Neuronal stem cell (in vitro differentiated cells): ENCODE data around the gene SSR1.
A peak's percentile ranks its signal among the peaks of the same experiment; 100 is the strongest.
"Not testable (repeated sequence)": the region's sequence is repeated elsewhere in the genome, so short reads cannot be mapped to it uniquely, and the experiment has no call there.

Experiments
- DNase-seq: peaks from one replicate; pipeline ENCODE4 v3.0.0-alpha.2; 2013; ENCODE audit warnings: low spot score
- H2AFZ ChIP-seq: one replicate; pipeline ENCODE4 v1.6.1; 2013; ENCODE audit warnings: mild to moderate bottlenecking, low read length, inconsistent platforms
- H2AK5ac ChIP-seq: 2 replicates; pipeline ENCODE4 v1.6.1; 2013; ENCODE audit warnings: low read depth, mild to moderate bottlenecking, inconsistent platforms, low read length, moderate library complexity, mixed read lengths
- H2BK120ac ChIP-seq: 2 replicates; pipeline ENCODE4 v1.6.1; 2013; ENCODE audit warnings: low read depth, mild to moderate bottlenecking, inconsistent platforms, low read length, moderate library complexity, mixed read lengths
- H2BK12ac ChIP-seq: one replicate; pipeline ENCODE4 v1.6.1; 2013; ENCODE audit warnings: low read length, inconsistent platforms
- H2BK15ac ChIP-seq: 2 replicates; pipeline ENCODE4 v1.6.1; 2013; ENCODE audit warnings: mild to moderate bottlenecking, low read length, inconsistent platforms, mixed read lengths
- H2BK5ac ChIP-seq: one replicate; pipeline ENCODE4 v1.6.1; 2013; ENCODE audit warnings: inconsistent platforms, mild to moderate bottlenecking, low read length, moderate library complexity
- H3K14ac ChIP-seq: one replicate; pipeline ENCODE4 v1.6.1; 2013; ENCODE audit warnings: low read length, inconsistent platforms
- H3K18ac ChIP-seq: 2 replicates; pipeline ENCODE4 v1.6.1; 2013; ENCODE audit warnings: low read length, inconsistent platforms
- H3K23ac ChIP-seq: 2 replicates; pipeline ENCODE4 v1.6.1; 2013; ENCODE audit warnings: low read depth, mild to moderate bottlenecking, mixed read lengths, low read length, inconsistent platforms; ENCODE audit not compliant: poor library complexity
- H3K27ac ChIP-seq: replicated peaks from 3 replicates; pipeline ENCODE4 v1.5.1; 2013; ENCODE audit warnings: low read length, inconsistent platforms
- H3K27me3 ChIP-seq, 3 experiments: 2 replicates each; pipeline ENCODE4 v1.6.1; 2013; ENCODE audit warnings: low read length in 3 of 3, mild to moderate bottlenecking in 2 of 3, inconsistent platforms in 1 of 3, low read depth in 1 of 3, mixed read lengths in 1 of 3, moderate library complexity in 1 of 3; ENCODE audit not compliant: control insufficient read depth in 3 of 3, insufficient read depth in 3 of 3
- H3K36me3 ChIP-seq, 2 donors: replicated peaks in 1 of 2; 2 replicates each; pipeline ENCODE4 v1.6.1; 2013; ENCODE audit warnings: low read length in 2 of 2; ENCODE audit not compliant: control insufficient read depth in 2 of 2, insufficient read depth in 2 of 2
- H3K4ac ChIP-seq: 2 replicates; pipeline ENCODE4 v1.6.1; 2013; ENCODE audit warnings: inconsistent platforms, mild to moderate bottlenecking, low read length, moderate library complexity
- H3K4me1 ChIP-seq, 2 donors: 1 replicate in 1 of 2; 2 replicates in 1 of 2; pipeline ENCODE4 v1.6.1; 2013; ENCODE audit warnings: low read length in 2 of 2, low read depth in 1 of 2; ENCODE audit not compliant: control insufficient read depth in 2 of 2, insufficient read depth in 1 of 2
- H3K4me2 ChIP-seq: one replicate; pipeline ENCODE4 v1.6.1; 2013; ENCODE audit warnings: mild to moderate bottlenecking, low read length, inconsistent platforms; ENCODE audit not compliant: insufficient read depth, poor library complexity, severe bottlenecking
- H3K4me3 ChIP-seq, 2 donors: 2 replicates each; pipeline ENCODE4 v1.5.1; 2013; ENCODE audit warnings: low read length in 2 of 2, mild to moderate bottlenecking in 2 of 2, inconsistent platforms in 1 of 2, moderate library complexity in 1 of 2
- H3K79me1 ChIP-seq: one replicate; pipeline ENCODE4 v1.6.1; 2013; ENCODE audit warnings: low read depth, mild to moderate bottlenecking, inconsistent platforms, low read length, moderate library complexity
- H3K9ac ChIP-seq: one replicate; pipeline ENCODE4 v1.6.1; 2013; ENCODE audit warnings: mild to moderate bottlenecking, low read depth, low read length, inconsistent platforms; ENCODE audit not compliant: poor library complexity
- H3K9me3 ChIP-seq, 2 donors: replicated peaks in 1 of 2; 2 replicates each; pipeline versions ENCODE3 to v1.6.1; 2013; ENCODE audit warnings: low read length in 2 of 2, mild to moderate bottlenecking in 2 of 2, inconsistent platforms in 1 of 2, low read depth in 1 of 2, mixed read lengths in 1 of 2, moderate library complexity in 1 of 2; ENCODE audit not compliant: control insufficient read depth in 2 of 2, insufficient read depth in 1 of 2
- H4K8ac ChIP-seq: one replicate; pipeline ENCODE4 v1.6.1; 2013; ENCODE audit warnings: low read depth, mild to moderate bottlenecking, inconsistent platforms, low read length, moderate library complexity
- H4K91ac ChIP-seq: one replicate; pipeline ENCODE4 v1.6.1; 2013; ENCODE audit warnings: low read length, low read depth, mild to moderate bottlenecking, inconsistent platforms; ENCODE audit not compliant: poor library complexity
- WGBS, 2 donors: extraction: QIAGEN DNeasy Blood & Tissue Kit; methylation state at CpG; one replicate each; pipeline ENCODE4 v1.1.7; 2013; ENCODE audit warnings: missing lambda C conversion rate in 2 of 2, mixed read lengths in 1 of 2; ENCODE audit not compliant: insufficient read length in 2 of 2, insufficient replicate concordance in 1 of 2; ENCODE audit errors: extremely low coverage in 2 of 2; 5-methylcytosine and 5-hydroxymethylcytosine counted together

SSR1 gene

GRCh38 chr6:7344773-7345450 is 31.9 kb upstream of the SSR1 start:
- not testable (repeated sequence) for H3K9ac ChIP-seq, H3K4me1 ChIP-seq, H2BK120ac ChIP-seq, H2BK5ac ChIP-seq, H2BK12ac ChIP-seq, H4K8ac ChIP-seq, H4K91ac ChIP-seq, H3K27me3 ChIP-seq, H3K4me3 ChIP-seq, DNase-seq, H3K36me3 ChIP-seq, H2AK5ac ChIP-seq, H3K9me3 ChIP-seq, H2BK15ac ChIP-seq, H3K27ac ChIP-seq, H3K4me2 ChIP-seq, H3K14ac ChIP-seq, H3K18ac ChIP-seq, H3K23ac ChIP-seq, H3K79me1 ChIP-seq, H3K4ac ChIP-seq
- H2AFZ ChIP-seq: peak overlapping the region; percentile 70
- WGBS, 2 donors: no CpG with 5 or more reads among the region's 10 CpGs

GRCh38 chr6:7343546-7344475 is 30.8 kb upstream of the SSR1 start:
- Histone ChIP-seq H3K9ac (no peak overlapping the region), H3K4me2 (no peak overlapping the region), H2BK120ac (no peak overlapping the region), H3K18ac (no peak overlapping the region), H2AK5ac (no peak overlapping the region), H2AFZ (no peak overlapping the region), H2BK5ac (no peak overlapping the region), H3K27me3 (peaks cover 0 to 7% (median 0%) of the 10 kb centered on the region in 3 experiments), H3K14ac (no peak overlapping the region), H3K4me1 (peaks cover 0 to 3% of the 10 kb centered on the region in 2 donors), H3K23ac (no peak overlapping the region), H3K4ac (no peak overlapping the region), H3K36me3 (no peaks in the 10 kb centered on the region), H3K9me3 (peaks cover 0 to 6% of the 10 kb centered on the region in 2 donors), H2BK12ac (no peak overlapping the region), H4K91ac (no peak overlapping the region), H3K4me3 (no peak overlapping the region), H4K8ac (no peak overlapping the region), H3K27ac (no peak overlapping the region), H3K79me1 (no peaks in the 10 kb centered on the region), H2BK15ac (no peak overlapping the region)
- no peak for DNase-seq
- no CpG with 5 or more reads among the region's 29 CpGs for WGBS, 2 donors

- no peak overlapping the region for H2BK120ac ChIP-seq
These were observed 29.2 kb upstream of the SSR1 start for GRCh38 chr6:7341989-7342742.

More at GRCh38 chr6:7341989-7342742, 29.2 kb upstream of the SSR1 start:
- Histone ChIP-seq H3K23ac (no peak overlapping the region), H2AK5ac (no peak overlapping the region), H3K14ac (no peak overlapping the region), H4K91ac (no peak overlapping the region), H3K4me3 (no peak overlapping the region), H3K9ac (peak overlapping the region; percentile 17), H3K4me1 (no peaks in the 10 kb centered on the region), H3K4me2 (no peak overlapping the region), H3K79me1 (no peaks in the 10 kb centered on the region), H3K27ac (no peak overlapping the region), H3K18ac (no peak overlapping the region), H3K27me3 (peaks cover 0 to 9% (median 0%) of the 10 kb centered on the region in 3 experiments), H3K9me3 (no peaks in the 10 kb centered on the region), H2BK5ac (no peak overlapping the region), H4K8ac (no peak overlapping the region), H2BK15ac (no peak overlapping the region), H2BK12ac (no peak overlapping the region), H3K36me3 (no peaks in the 10 kb centered on the region), H2AFZ (no peak overlapping the region), H3K4ac (no peak overlapping the region)
- DNase-seq: no peak
- no CpG with 5 or more reads among the region's 9 CpGs for WGBS, 2 donors
